ENCODE results near the gene NT5DC1. TPM values are rescaled to one million over a fixed set of nuclear protein-coding genes. Genes with fewer than 3 reads are reported as not detected.
"Not testable (repeated sequence)": the region's sequence is repeated elsewhere in the genome, so short reads cannot be mapped to it uniquely, and the experiment has no call there.

Gene NT5DC1
- total RNA-seq, 1 donor from 2014 or later: 16.0 TPM

DNA sequence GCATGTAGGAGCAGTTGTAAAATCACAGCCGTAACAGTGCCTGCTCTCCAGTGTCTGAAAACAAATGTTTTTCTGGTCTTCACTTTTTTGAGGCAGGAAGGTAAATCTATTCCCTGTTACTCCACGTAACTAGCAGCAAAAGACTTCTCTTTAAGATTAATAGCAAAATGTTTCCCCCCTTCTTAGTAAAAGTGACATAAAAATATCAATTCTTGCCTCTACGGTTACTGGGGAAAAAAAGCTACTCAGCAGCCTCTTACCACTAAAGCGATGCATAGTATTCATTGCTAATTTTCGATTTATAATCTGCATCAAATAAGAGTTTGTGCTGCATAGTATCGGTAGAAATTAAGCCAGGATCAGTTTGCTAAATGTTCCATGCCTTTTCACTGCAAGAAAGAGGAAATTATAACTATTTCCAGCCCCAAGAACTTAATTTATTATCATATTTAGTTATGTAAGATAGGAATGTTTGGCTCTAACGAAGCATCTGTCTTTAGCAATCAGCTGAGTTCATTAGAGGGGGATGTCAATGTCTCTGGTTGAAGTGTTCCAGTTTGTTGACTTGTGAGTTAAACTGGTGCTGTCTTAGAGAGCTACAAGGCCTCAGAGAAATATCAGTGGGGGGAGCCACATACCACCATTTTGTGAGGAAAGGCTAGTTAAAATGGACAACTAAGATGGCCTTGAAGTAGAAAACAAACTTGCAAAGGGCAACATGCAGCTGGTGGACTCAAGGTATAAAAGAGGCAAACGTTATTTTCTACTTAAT lies 179.7 kb downstream of the NT5DC1 start:
- no peak for TF ChIP-seq CTCF (IDR thresholded peaks at IDR 0.05)
- no peak for DNase-seq (ENCODE audit: extremely low spot score, unreplicated experiment)
- Mint-ChIP-seq H3K27me3 (ENCODE audit: unreplicated experiment) (no peaks in the 10 kb centered on the region), H3K4me3 (ENCODE audit: unreplicated experiment) (peak overlapping the region; percentile 97), H3K4me1 (ENCODE audit: unreplicated experiment) (peaks cover 52% of the 10 kb centered on the region), H3K36me3 (ENCODE audit: unreplicated experiment) (peaks cover 19% of the 10 kb centered on the region), H3K9me3 (ENCODE audit: unreplicated experiment) (no peaks in the 10 kb centered on the region), H3K27ac (ENCODE audit: unreplicated experiment) (peak overlapping the region; percentile 98)

DNA sequence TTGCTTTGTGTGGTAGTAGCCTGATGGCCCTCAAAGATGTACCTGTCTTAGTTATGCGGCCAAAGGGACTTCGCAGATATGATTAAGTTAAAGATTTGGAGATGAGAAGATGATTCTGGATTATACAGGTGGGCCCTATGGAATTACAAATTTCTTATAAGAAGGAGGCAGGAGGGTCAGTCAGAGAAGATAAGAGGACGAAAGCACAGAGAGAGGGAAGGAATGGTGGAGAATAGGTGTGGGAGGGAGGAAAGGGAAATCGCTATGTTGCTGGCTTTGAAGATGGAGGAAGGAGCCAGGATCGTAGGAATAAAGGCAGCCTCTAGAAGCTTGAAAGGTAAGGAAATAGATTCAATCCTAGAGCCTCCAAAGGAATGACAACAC lies 180.3 kb downstream of the NT5DC1 start:
- peaks cover 50% of the 10 kb centered on the region for H3K4me1 Mint-ChIP-seq (ENCODE audit: unreplicated experiment)
- no peak for DNase-seq (ENCODE audit: extremely low spot score, unreplicated experiment)
- no peaks in the 10 kb centered on the region for H3K9me3 Mint-ChIP-seq (ENCODE audit: unreplicated experiment)
- TF ChIP-seq CTCF (IDR thresholded peaks at IDR 0.05): no peak
- H3K27me3 Mint-ChIP-seq (ENCODE audit: unreplicated experiment): no peaks in the 10 kb centered on the region
- peak overlapping the region; percentile 98 for H3K27ac Mint-ChIP-seq (ENCODE audit: unreplicated experiment)
- H3K4me3 Mint-ChIP-seq (ENCODE audit: unreplicated experiment): peak overlapping the region; percentile 97
- H3K36me3 Mint-ChIP-seq (ENCODE audit: unreplicated experiment): peaks cover 17% of the 10 kb centered on the region

GRCh38 chr6:116282698-116283097 lies 182.0 kb downstream of the NT5DC1 start:
- Mint-ChIP-seq H3K4me1 (ENCODE audit: unreplicated experiment) (peaks cover 32% of the 10 kb centered on the region), H3K9me3 (ENCODE audit: unreplicated experiment) (no peaks in the 10 kb centered on the region), H3K36me3 (ENCODE audit: unreplicated experiment) (peaks cover 10% of the 10 kb centered on the region), H3K27me3 (ENCODE audit: unreplicated experiment) (no peaks in the 10 kb centered on the region), H3K27ac (ENCODE audit: unreplicated experiment) (no peak overlapping the region), H3K4me3 (ENCODE audit: unreplicated experiment) (no peak overlapping the region)
- TF ChIP-seq CTCF (IDR thresholded peaks at IDR 0.05): no peak
- DNase-seq (ENCODE audit: extremely low spot score, unreplicated experiment): no peak

GRCh38 chr6:116283191-116283590 lies 182.5 kb downstream of the NT5DC1 start:
- TF ChIP-seq CTCF (IDR thresholded peaks at IDR 0.05): no peak
- H3K4me3 Mint-ChIP-seq (ENCODE audit: unreplicated experiment): no peak overlapping the region
- DNase-seq (ENCODE audit: extremely low spot score, unreplicated experiment): no peak
- H3K36me3 Mint-ChIP-seq (ENCODE audit: unreplicated experiment): peaks cover 5% of the 10 kb centered on the region
- H3K27ac Mint-ChIP-seq (ENCODE audit: unreplicated experiment): no peak overlapping the region
- H3K9me3 Mint-ChIP-seq (ENCODE audit: unreplicated experiment): no peaks in the 10 kb centered on the region
- no peaks in the 10 kb centered on the region for H3K27me3 Mint-ChIP-seq (ENCODE audit: unreplicated experiment)
- H3K4me1 Mint-ChIP-seq (ENCODE audit: unreplicated experiment): peaks cover 27% of the 10 kb centered on the region

DNA sequence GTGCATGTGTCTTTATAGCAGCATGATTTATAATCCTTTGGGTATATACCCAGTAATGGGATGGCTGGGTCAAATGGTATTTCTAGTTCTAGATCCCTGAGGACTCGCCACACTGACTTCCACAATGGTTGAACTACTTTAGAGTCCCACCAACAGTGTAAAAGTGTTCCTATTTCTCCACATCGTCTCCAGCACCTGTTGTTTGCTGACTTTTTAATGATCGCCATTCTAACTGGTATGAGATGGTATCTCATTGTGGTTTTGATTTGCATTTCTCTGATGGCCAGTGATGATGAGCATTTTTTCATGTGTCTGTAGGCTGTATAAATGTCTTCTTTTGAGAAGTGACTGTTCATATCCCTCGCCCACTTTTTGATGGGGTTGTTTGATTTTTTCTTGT lies 184.3 kb downstream of the NT5DC1 start:
- H3K4me3 Mint-ChIP-seq (ENCODE audit: unreplicated experiment); H3K27me3 Mint-ChIP-seq (ENCODE audit: unreplicated experiment); H3K9me3 Mint-ChIP-seq (ENCODE audit: unreplicated experiment); H3K27ac Mint-ChIP-seq (ENCODE audit: unreplicated experiment); DNase-seq (ENCODE audit: extremely low spot score, unreplicated experiment); H3K36me3 Mint-ChIP-seq (ENCODE audit: unreplicated experiment): not testable (repeated sequence)
- H3K4me1 Mint-ChIP-seq (ENCODE audit: unreplicated experiment): peaks cover 13% of the 10 kb centered on the region
